ENCODE data around the gene PAK4. TPM values are rescaled to one million over a fixed set of nuclear protein-coding genes. Genes with fewer than 3 reads are reported as not detected.
"Not testable (repeated sequence)": the region's sequence is repeated elsewhere in the genome, so short reads cannot be mapped to it uniquely, and the experiment has no call there.

PAK4 gene
- total RNA-seq, 1 donor from 2014 or later, result 23.7 TPM

DNA sequence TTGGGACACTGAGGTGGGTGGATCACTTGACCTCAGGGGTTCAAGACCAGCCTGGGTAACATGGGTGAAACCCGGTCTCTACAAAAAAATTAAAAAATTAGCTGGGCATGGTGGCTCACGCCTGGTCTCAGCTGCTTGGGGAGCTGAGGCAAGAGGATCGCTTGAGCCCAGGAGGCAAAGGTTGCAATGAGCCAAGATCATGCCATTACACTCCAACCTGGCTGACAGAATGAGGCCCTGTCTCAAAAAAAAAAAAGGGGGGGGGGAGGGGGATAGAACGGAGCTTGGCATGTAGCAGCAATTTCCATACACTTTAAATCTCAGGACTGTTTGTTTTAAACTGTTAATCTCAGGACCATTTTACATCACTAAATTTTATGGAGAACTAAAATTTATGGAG lies 39.2 kb upstream of the PAK4 start:
- H3K36me3 ChIP-seq (ENCODE audit: control insufficient read depth, insufficient read depth, low read length), result no peaks in the 10 kb centered on the region
- peaks cover 26% of the 10 kb centered on the region for H3K27me3 ChIP-seq (ENCODE audit: control insufficient read depth, insufficient read depth, low read length)
- no peak overlapping the region for H3K4me3 ChIP-seq (ENCODE audit: low read depth, low read length)
- TF ChIP-seq, protein P1, sequence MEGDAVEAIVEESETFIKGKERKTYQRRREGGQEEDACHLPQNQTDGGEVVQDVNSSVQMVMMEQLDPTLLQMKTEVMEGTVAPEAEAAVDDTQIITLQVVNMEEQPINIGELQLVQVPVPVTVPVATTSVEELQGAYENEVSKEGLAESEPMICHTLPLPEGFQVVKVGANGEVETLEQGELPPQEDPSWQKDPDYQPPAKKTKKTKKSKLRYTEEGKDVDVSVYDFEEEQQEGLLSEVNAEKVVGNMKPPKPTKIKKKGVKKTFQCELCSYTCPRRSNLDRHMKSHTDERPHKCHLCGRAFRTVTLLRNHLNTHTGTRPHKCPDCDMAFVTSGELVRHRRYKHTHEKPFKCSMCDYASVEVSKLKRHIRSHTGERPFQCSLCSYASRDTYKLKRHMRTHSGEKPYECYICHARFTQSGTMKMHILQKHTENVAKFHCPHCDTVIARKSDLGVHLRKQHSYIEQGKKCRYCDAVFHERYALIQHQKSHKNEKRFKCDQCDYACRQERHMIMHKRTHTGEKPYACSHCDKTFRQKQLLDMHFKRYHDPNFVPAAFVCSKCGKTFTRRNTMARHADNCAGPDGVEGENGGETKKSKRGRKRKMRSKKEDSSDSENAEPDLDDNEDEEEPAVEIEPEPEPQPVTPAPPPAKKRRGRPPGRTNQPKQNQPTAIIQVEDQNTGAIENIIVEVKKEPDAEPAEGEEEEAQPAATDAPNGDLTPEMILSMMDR (IDR thresholded peaks at IDR 0.05; ENCODE audit: insufficient read depth, low read length, poor library complexity, severe bottlenecking), result no peak
- no peak for DNase-seq (ENCODE audit: low read depth)

DNA sequence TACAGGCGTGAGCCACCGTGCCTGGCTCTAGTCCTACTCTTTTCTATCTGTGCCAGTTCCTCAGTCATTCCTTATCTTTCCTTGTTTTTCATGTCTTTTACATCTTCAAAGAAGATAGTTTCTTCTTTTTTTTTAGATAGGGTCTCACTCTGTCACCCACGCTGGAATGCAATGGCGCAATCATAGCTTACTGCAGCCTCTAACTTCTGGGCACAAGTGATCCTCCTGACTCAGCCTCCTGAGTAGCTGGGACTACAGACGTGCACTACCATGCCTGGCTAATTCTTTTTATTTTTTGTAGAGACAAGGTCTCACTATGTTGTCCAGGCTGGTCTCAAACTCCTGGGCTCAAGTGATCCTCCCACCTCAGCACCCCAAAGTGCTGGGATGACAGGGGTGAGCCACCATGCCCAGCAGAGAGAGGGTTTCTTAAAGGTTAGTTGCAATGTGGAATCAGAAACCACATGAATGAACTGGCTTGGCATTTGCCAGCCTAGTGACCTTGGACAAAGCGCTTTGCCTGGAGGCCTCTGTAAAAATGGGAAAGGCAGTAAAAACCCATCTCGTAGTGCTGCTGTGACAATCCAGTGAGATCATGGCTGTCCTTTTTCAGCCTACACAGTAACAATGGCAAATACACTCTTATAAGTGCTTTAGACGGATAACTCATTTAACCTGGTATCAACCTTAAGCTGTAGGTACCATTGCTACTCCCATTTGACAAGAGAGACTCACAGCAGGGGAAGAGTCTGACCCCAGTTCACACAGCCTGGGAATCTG lies 37.5 kb upstream of the PAK4 start:
- no peak overlapping the region for H3K4me3 ChIP-seq (ENCODE audit: low read depth, low read length)
- H3K27me3 ChIP-seq (ENCODE audit: control insufficient read depth, insufficient read depth, low read length), result peaks cover 26% of the 10 kb centered on the region
- TF ChIP-seq, protein P1 (IDR thresholded peaks at IDR 0.05; ENCODE audit: insufficient read depth, low read length, poor library complexity, severe bottlenecking), result no peak
- DNase-seq (ENCODE audit: low read depth), result no peak
- no peaks in the 10 kb centered on the region for H3K36me3 ChIP-seq (ENCODE audit: control insufficient read depth, insufficient read depth, low read length)

DNA sequence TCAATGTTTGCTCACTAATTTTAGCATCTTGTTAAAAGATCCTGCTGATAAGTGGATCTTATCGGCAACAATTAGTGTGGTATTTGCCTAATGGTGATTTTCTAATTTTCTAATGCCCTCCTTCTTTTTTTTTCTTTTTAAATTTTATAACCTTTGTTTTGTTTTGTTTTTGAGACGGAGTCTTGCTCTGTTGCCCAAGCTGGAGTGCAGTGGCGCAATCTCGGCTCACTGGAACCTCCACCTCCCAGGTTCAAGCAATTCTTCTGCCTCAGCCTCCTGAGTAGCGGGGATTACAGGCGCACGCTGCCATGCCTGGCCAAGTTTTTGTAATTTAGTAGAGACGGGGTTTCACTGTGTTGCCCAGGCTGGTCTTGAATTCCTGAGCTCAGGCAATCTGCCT lies 35.6 kb upstream of the PAK4 start:
- H3K4me3 ChIP-seq (ENCODE audit: low read depth, low read length); H3K27me3 ChIP-seq (ENCODE audit: control insufficient read depth, insufficient read depth, low read length); H3K36me3 ChIP-seq (ENCODE audit: control insufficient read depth, insufficient read depth, low read length); DNase-seq (ENCODE audit: low read depth): not testable (repeated sequence)

DNA sequence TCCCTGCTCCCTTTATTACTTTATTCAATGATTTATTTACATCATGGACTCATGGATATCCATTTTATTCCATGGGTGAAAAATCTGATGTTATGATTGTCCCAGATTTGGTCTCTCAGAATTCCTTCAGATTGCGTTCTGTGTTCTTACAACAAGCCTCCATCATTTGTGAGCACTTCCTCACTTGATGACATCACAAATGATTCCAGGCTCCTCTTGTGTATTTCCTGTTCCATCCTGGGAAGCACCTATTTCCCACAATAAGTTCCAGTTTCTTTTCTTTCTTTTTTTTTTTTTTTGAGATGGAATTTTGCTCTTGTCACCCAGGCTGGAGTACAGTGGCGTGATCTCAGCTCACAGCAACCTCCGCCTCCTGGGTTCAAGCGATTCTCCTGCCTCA lies 34.7 kb upstream of the PAK4 start:
- H3K27me3 ChIP-seq (ENCODE audit: control insufficient read depth, insufficient read depth, low read length), result no peaks in the 10 kb centered on the region
- TF ChIP-seq, protein P1 (IDR thresholded peaks at IDR 0.05; ENCODE audit: insufficient read depth, low read length, poor library complexity, severe bottlenecking), result no peak
- H3K4me3 ChIP-seq (ENCODE audit: low read depth, low read length), result no peak overlapping the region
- no peak for DNase-seq (ENCODE audit: low read depth)
- no peaks in the 10 kb centered on the region for H3K36me3 ChIP-seq (ENCODE audit: control insufficient read depth, insufficient read depth, low read length)

DNA sequence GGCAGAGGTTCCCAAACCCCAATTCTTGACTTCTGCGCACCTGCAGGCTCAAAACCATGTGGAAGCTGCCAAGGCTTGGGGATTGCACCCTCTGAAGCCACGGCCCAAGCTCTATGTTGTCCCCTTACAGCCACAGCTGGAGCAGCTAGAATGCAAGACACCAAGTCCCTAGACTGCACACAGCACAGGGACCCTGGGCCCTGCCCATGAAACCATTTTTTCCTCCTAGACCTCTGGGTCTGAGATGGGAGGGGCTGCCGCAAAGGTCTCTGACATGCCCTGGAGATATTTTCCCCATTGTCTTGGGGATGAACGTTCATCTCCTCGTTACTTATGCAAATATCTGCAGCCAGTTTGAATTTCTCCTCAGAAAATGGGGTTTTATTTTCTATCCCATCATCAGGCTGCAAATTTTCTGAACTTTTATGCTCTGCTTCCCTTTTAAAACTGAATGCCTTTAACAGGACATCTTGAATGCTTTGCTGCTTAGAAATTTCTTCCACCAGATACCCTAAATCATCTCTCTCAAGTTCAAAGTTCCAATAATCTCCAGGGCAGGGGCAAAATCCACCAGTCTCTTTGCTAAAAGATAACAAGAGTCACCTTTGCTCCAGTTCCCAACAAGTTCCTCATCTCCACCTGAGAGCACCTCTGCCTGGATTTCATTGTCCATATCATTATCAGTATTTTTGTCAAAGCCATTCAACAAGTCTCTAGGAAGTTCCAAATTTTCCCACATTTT lies 29.6 kb upstream of the PAK4 start:
- not testable (repeated sequence) for H3K36me3 ChIP-seq (ENCODE audit: control insufficient read depth, insufficient read depth, low read length); H3K4me3 ChIP-seq (ENCODE audit: low read depth, low read length); H3K27me3 ChIP-seq (ENCODE audit: control insufficient read depth, insufficient read depth, low read length); DNase-seq (ENCODE audit: low read depth)

DNA sequence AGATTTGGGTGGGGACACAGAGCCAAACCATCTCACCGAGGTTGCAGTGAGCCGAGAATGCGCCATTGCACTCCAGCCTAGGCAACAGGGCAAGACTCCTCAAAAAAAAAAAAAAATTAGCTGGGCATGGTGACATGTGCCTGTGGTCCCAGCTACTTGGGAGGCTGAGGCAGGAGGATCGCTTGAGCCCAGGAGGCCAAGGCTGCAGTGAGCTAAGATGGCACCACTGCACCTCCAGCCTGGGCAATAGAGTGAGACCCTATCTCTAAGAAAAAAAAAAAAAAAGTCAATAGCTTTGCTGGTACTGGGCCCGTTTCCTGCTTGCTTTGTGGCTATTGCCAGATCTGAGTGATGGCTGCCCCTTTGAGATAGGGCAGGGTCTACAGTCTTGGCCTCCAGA lies 28.3 kb upstream of the PAK4 start:
- peaks cover 7% of the 10 kb centered on the region for H3K27me3 ChIP-seq (ENCODE audit: control insufficient read depth, insufficient read depth, low read length)
- TF ChIP-seq, protein P1 (IDR thresholded peaks at IDR 0.05; ENCODE audit: insufficient read depth, low read length, poor library complexity, severe bottlenecking), result no peak
- no peaks in the 10 kb centered on the region for H3K36me3 ChIP-seq (ENCODE audit: control insufficient read depth, insufficient read depth, low read length)
- H3K4me3 ChIP-seq (ENCODE audit: low read depth, low read length), result no peak overlapping the region
- no peak for DNase-seq (ENCODE audit: low read depth)

Data from kidney epithelial cell (primary cell).